ENCODE measurements around the gene HPD.

- TF ChIP-seq CTCF (conservative IDR thresholded peaks at IDR 0.05; ENCODE audit: low read length) (no peak), EZH2phosphoT487 (IDR thresholded peaks at IDR 0.05; ENCODE audit: borderline replicate concordance, low read depth, low read length) (no peak)
Observed at GRCh38 chr12:121860257-121860656, 1.6 kb upstream of the HPD start.
